Measurements from ENCODE around the gene POC1A.

GRCh38 chr3:52197499-52197841, 43.2 kb upstream of the POC1A start:
- no peak for TF ChIP-seq POLR2AphosphoS5 (IDR thresholded peaks at IDR 0.05; ENCODE audit: low read depth, low read length)
- no peak for TF ChIP-seq POLR2A (IDR thresholded peaks at IDR 0.05; ENCODE audit: low read depth, low read length)

All from GM12892 (cell line).